Esophagus muscularis mucosa (tissue), 3 donors: ENCODE data around the gene ERI3.

Experiments used
- CTCF ChIP-seq, 3 experiments: fragments of 200-600 bp in 2 of 3; fragments of 450-650 bp in 1 of 3; sonication (generic) in 2 of 3; IDR thresholded peaks; one replicate each; pipeline ENCODE4 v1.5.1; 2017 to 2019; ENCODE audit warnings: antibody characterized with exemption in 3 of 3, mild to moderate bottlenecking in 2 of 3, moderate library complexity in 1 of 3
- POLR2AphosphoS5 ChIP-seq, 2 donors: sonication (generic); formaldehyde crosslinking; IDR thresholded peaks; one replicate each; pipeline ENCODE4 v1.6.1; 2017; ENCODE audit warnings: antibody characterized with exemption in 2 of 2

DNA sequence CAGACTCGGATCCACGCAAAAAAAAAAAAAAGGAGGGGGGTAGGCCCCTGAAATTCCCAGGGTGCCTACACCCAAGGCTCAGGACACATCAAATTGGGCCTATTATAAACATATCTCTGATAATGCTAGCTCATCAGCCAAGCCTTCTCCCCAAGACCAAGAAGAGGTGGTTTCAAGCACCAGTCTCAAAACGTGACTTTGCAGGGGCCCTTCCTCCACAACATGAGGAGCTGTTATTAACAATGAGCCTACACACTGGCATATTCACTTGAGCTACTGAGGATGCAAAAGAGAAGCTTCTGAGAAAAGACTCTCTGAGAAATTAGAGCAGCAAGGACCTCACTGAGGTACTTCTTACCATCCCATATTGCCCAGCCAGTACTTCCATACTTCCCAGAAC lies 32.7 kb downstream of the ERI3 start:
- no peak for TF ChIP-seq POLR2AphosphoS5 (IDR thresholded peaks at IDR 0.05)
- no peak for TF ChIP-seq CTCF (IDR thresholded peaks at IDR 0.05)
